Keratinocyte (primary cell): ENCODE measurements around the gene CHMP6. TPM values are rescaled to one million over a fixed set of nuclear protein-coding genes. Genes with fewer than 3 reads are reported as not detected.

Experiments
- DNase-seq: peaks from one replicate; pipeline ENCODE4 v3.0.0-alpha.2; 2011; ENCODE audit warnings: low read depth, missing footprints, low spot score
- FAIRE-seq: peaks from 2 replicates; lab custom pipeline; 2011; peaks lifted over from hg19 to GRCh38; lab: Jason Lieb, UNC
- H2AFZ ChIP-seq: 2 replicates; pipeline ENCODE4 v1.6.0; 2012; ENCODE audit warnings: low read length, control low read depth, inconsistent platforms; ENCODE audit not compliant: control insufficient read depth
- H3K27ac ChIP-seq: 2 replicates; pipeline ENCODE4 v1.5.1; 2011; ENCODE audit warnings: low read length; ENCODE audit not compliant: control insufficient read depth, insufficient read depth
- H3K27me3 ChIP-seq: 3 replicates; pipeline ENCODE4 v1.6.0; 2011; ENCODE audit warnings: low read length; ENCODE audit not compliant: control insufficient read depth, insufficient read depth; ENCODE audit errors: extremely low read depth
- H3K36me3 ChIP-seq, 2 experiments: 2 replicates in 1 of 2; 3 replicates in 1 of 2; pipeline ENCODE4 v1.5.1; 2011; ENCODE audit warnings: low read length in 2 of 2, mild to moderate bottlenecking in 1 of 2; ENCODE audit not compliant: control insufficient read depth in 2 of 2, insufficient read depth in 2 of 2; ENCODE audit errors: extremely low read depth in 1 of 2
- H3K4me1 ChIP-seq: 3 replicates; pipeline ENCODE4 v1.5.1; 2011; ENCODE audit warnings: low read length; ENCODE audit not compliant: control insufficient read depth, insufficient read depth; ENCODE audit errors: extremely low read depth
- H3K4me2 ChIP-seq: 3 replicates; pipeline ENCODE4 v1.6.0; 2011; ENCODE audit warnings: low read depth, low read length; ENCODE audit not compliant: control insufficient read depth, insufficient read depth; ENCODE audit errors: extremely low read depth
- H3K4me3 ChIP-seq, 3 experiments: fragments of 200-600 bp in 1 of 3; sonication (generic) in 1 of 3; 2 replicates in 2 of 3; 3 replicates in 1 of 3; pipeline ENCODE4 v1.5.1; 2011 to 2016; ENCODE audit warnings: low read length in 3 of 3, mild to moderate bottlenecking in 3 of 3, control low read depth in 2 of 3, inconsistent platforms in 1 of 3, low read depth in 1 of 3, mixed read lengths in 1 of 3, mixed run types in 1 of 3, moderate library complexity in 1 of 3; ENCODE audit not compliant: control insufficient read depth in 2 of 3, insufficient read depth in 2 of 3; ENCODE audit errors: extremely low read depth in 1 of 3
- H3K79me2 ChIP-seq: 2 replicates; pipeline ENCODE4 v1.6.0; 2012; ENCODE audit warnings: low read length; ENCODE audit not compliant: control insufficient read depth, insufficient read depth
- H3K9ac ChIP-seq: 3 replicates; pipeline ENCODE4 v1.6.0; 2011; ENCODE audit warnings: low read length; ENCODE audit not compliant: control insufficient read depth, insufficient read depth; ENCODE audit errors: extremely low read depth
- H3K9me1 ChIP-seq: 3 replicates; pipeline ENCODE4 v1.6.0; 2011; ENCODE audit warnings: low read length; ENCODE audit not compliant: control insufficient read depth, insufficient read depth; ENCODE audit errors: extremely low read depth
- H3K9me3 ChIP-seq: 2 replicates; pipeline ENCODE4 v1.5.1; 2012; ENCODE audit warnings: low read depth, low read length; ENCODE audit not compliant: control insufficient read depth
- H4K20me1 ChIP-seq: 3 replicates; pipeline ENCODE4 v1.6.0; 2011; ENCODE audit warnings: low read length; ENCODE audit not compliant: control insufficient read depth, insufficient read depth; ENCODE audit errors: extremely low read depth
- CTCF ChIP-seq, 3 experiments: IDR thresholded peaks in 1 of 3; conservative IDR thresholded peaks in 1 of 3; optimal IDR thresholded peaks in 1 of 3; 2 replicates in 2 of 3; 3 replicates in 1 of 3; pipeline versions ENCODE3 to v1.5.1; 2011; ENCODE audit warnings: low read length in 3 of 3, mild to moderate bottlenecking in 3 of 3, moderate library complexity in 2 of 3, control low read depth in 1 of 3, inconsistent platforms in 1 of 3; ENCODE audit not compliant: insufficient read depth in 2 of 3; ENCODE audit errors: extremely low read depth in 1 of 3
- EZH2 ChIP-seq: IDR thresholded peaks from one replicate; pipeline ENCODE4 v1.6.1; 2012; ENCODE audit warnings: inconsistent platforms, mild to moderate bottlenecking, low read length, moderate library complexity
- dilution Hi-C: fragments of 300-500 bp; cut with MboI; formaldehyde crosslinking; loops from one replicate; pipeline ENCODE4 v1.7.0; 2020; ENCODE audit warnings: low sequenced_read_pairs; ENCODE audit not compliant: extremely low pct_ligation_motif_present
- polyA plus RNA-seq, 5 experiments: library from polyadenylated mRNA; depleted of rRNA in 3 of 5; stranded (reverse) in 3 of 5; stranded (forward) in 1 of 5; unstranded in 1 of 5; fragments of >200 nt; gene quantifications; 1 replicate in 1 of 5; 2 replicates in 3 of 5; 3 replicates in 1 of 5; pipeline versions ENCODE4 v1.2.1 to v1.2.3, GENCODE V29; 2011 to 2012; ENCODE audit warnings: missing spikeins in 2 of 5, low read depth in 1 of 5, low replicate concordance in 1 of 5

CHMP6 gene
- polyA plus RNA-seq, 1 donor (not counting 4 experiments of a cell fraction or from before 2014, with no cell fraction given): 20.9 TPM

- H3K27me3 ChIP-seq: peaks cover 37% of the 10 kb centered on the region
- H3K4me1 ChIP-seq: peaks cover 2% of the 10 kb centered on the region
- no peak overlapping the region for H3K4me2 ChIP-seq
- no peaks in the 10 kb centered on the region for H3K36me3 ChIP-seq
- H3K9me1 ChIP-seq: no peaks in the 10 kb centered on the region
- H2AFZ ChIP-seq: no peak overlapping the region
- no peak overlapping the region for H3K9ac ChIP-seq
- FAIRE-seq (no peak), DNase-seq (no peak)
- peaks cover 3% of the 10 kb centered on the region for H4K20me1 ChIP-seq
- no peak overlapping the region for H3K4me3 ChIP-seq
- dilution Hi-C loops: no loop called here
- peaks cover 10% of the 10 kb centered on the region for H3K79me2 ChIP-seq
- TF ChIP-seq EZH2 (no peak), CTCF (optimal IDR thresholded peaks at IDR 0.05 in 1 of 3, IDR thresholded peaks at IDR 0.05 in 1 of 3, conservative IDR thresholded peaks at IDR 0.05 in 1 of 3; ENCODE audit: extremely low read depth in 1 of 3, insufficient read depth in 2 of 3, low read length in 3 of 3) (no peak)
- H3K27ac ChIP-seq: no peak overlapping the region
- peaks cover 3% of the 10 kb centered on the region for H3K9me3 ChIP-seq
Observed at GRCh38 chr17:81030741-81031565, 39.3 kb downstream of the CHMP6 start.

GRCh38 chr17:81031566-81032550 lies 40.2 kb downstream of the CHMP6 start:
- H3K4me1 ChIP-seq: peaks cover 6% of the 10 kb centered on the region
- H3K79me2 ChIP-seq: peaks cover 19% of the 10 kb centered on the region
- H3K36me3 ChIP-seq: peaks cover 0 to 6% of the 10 kb centered on the region in 2 experiments
- no peak overlapping the region for H3K27ac ChIP-seq
- no peak overlapping the region for H3K9ac ChIP-seq
- H3K4me3 ChIP-seq: no peak overlapping the region
- H2AFZ ChIP-seq: no peak overlapping the region
- peaks cover 12% of the 10 kb centered on the region for H4K20me1 ChIP-seq
- H3K4me2 ChIP-seq: no peak overlapping the region
- H3K27me3 ChIP-seq: peaks cover 28% of the 10 kb centered on the region
- dilution Hi-C loops: no loop called here
- DNase-seq: no peak
- H3K9me3 ChIP-seq: peaks cover 3% of the 10 kb centered on the region
- no peaks in the 10 kb centered on the region for H3K9me1 ChIP-seq
- no peak for FAIRE-seq
- TF ChIP-seq EZH2: no peak
- no peak for TF ChIP-seq CTCF (optimal IDR thresholded peaks at IDR 0.05 in 1 of 3, IDR thresholded peaks at IDR 0.05 in 1 of 3, conservative IDR thresholded peaks at IDR 0.05 in 1 of 3; ENCODE audit: extremely low read depth in 1 of 3, insufficient read depth in 2 of 3, low read length in 3 of 3)
